ENCODE results near the gene WWOX. TPM values are rescaled to one million over a fixed set of nuclear protein-coding genes. Genes with fewer than 3 reads are reported as not detected.

The WWOX gene
- total RNA-seq, 2 experiments from 2014 or later = 14.3 to 16.5 TPM

DNA sequence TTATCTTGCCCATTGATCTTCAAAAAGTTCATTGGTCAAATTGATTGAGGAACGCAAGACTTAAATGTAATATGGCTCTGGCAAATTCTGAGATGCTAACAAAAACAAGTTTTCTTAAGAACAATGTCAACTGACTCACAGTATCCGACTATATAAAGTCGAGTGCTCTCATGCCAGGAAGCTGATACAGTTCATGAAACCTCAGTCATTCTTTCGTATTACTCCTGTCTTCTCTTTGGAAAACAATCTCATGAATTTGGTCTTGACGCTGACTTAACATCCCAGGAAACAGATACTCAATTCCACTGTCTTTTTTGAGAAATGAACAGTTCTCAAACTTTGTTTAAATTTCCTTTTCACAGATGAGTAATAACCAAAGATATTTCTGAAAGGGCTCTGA lies 796.2 kb downstream of the WWOX start:
- DNase-seq = no peak
- H3K4me3 Mint-ChIP-seq = peak overlapping the region; percentile 34
- no peaks in the 10 kb centered on the region for H3K27me3 Mint-ChIP-seq
- ChIA-PET CTCF (interaction anchor here (0.7 to 2.8 kb wide), 9 partner anchors 70 to 706 kb away, joined by 3 to 12 read pairs (median 3); no protein-coding TSS in a partner anchor), POLR2A (interaction anchor here (0.6 to 13.1 kb wide), 15 partner anchors 59 to 706 kb away, joined by 3 to 232 read pairs (median 4); partner anchors contain the start of gene MAF)
- no peaks in the 10 kb centered on the region for H3K9me3 Mint-ChIP-seq
- H3K27ac Mint-ChIP-seq = peak overlapping the region; percentile 96
- H3K36me3 Mint-ChIP-seq = peaks cover 2% of the 10 kb centered on the region
- H3K4me1 Mint-ChIP-seq (ENCODE audit: low read depth) = peaks cover 88% of the 10 kb centered on the region
- intact Hi-C loops (cut with micrococcal nuclease) = loop anchor here (1.0 to 10.0 kb wide), 6 partner anchors 105 to 949 kb away; no protein-coding TSS in a partner anchor

DNA sequence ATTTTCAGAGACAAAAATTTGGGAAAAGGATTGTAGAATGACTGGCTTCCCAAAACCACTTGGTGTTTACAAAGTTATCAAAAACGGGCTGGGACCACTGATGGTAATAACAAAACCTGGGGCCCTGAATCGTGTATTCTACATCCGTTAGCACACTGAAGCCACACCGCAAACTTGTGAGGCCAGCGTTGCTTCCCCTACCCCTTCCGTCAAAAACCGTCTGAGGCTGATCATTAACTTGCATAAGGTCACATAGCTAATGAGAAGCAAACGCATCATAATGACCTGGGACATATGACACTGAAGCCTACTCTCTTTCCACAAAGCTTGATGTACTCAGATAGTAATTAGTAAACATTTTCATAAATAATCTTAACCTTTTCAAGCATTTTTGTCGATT lies 796.8 kb downstream of the WWOX start:
- Mint-ChIP-seq H3K4me3 (peak overlapping the region; percentile 41), H3K9me3 (no peaks in the 10 kb centered on the region), H3K27me3 (no peaks in the 10 kb centered on the region), H3K4me1 (ENCODE audit: low read depth) (peaks cover 89% of the 10 kb centered on the region), H3K36me3 (peaks cover 2% of the 10 kb centered on the region), H3K27ac (peak overlapping the region; percentile 96)
- CTCF ChIA-PET = interaction anchor here (0.6 to 2.8 kb wide), 7 partner anchors 65 to 706 kb away, joined by 3 to 12 read pairs (median 3); no protein-coding TSS in a partner anchor
- peak; percentile 75 for DNase-seq
- POLR2A ChIA-PET = interaction anchor here (0.6 to 13.1 kb wide), 18 partner anchors 59 to 705 kb away, joined by 3 to 232 read pairs (median 4); partner anchors contain the start of gene MAF
- intact Hi-C loops (cut with micrococcal nuclease) = loop anchor here (1.0 to 10.0 kb wide), 3 partner anchors 261 to 949 kb away; no protein-coding TSS in a partner anchor

DNA sequence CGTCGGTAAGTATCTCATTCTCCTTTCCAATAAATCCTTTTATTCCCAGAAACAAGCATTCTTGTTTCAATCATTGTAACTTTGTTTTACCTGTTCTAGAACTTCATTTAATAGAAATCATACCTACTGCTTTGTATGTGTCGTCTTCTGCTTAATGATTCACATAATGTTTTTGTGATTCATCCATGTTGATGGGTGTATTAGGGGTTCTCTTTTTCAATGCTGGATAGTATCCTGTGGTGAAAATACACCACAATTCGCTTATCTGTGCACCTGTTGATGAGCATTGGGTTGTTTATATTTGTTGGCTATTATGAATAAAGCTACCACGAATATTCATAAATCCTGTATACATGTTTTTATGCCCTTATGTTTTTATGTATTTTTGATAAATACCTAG lies 797.8 kb downstream of the WWOX start:
- H3K27me3 Mint-ChIP-seq = no peaks in the 10 kb centered on the region
- peaks cover 91% of the 10 kb centered on the region for H3K4me1 Mint-ChIP-seq (ENCODE audit: low read depth)
- DNase-seq = no peak
- peaks cover 3% of the 10 kb centered on the region for H3K36me3 Mint-ChIP-seq
- H3K9me3 Mint-ChIP-seq = no peaks in the 10 kb centered on the region
- ChIA-PET POLR2A (interaction anchor here (0.6 to 13.1 kb wide), 7 partner anchors 65 to 381 kb away, joined by 3 to 232 read pairs (median 4); no protein-coding TSS in a partner anchor), CTCF (interaction anchor here (1.2 to 2.8 kb wide), 2 partner anchors 119 to 121 kb away, joined by 5 to 12 read pairs; no protein-coding TSS in a partner anchor)
- peak overlapping the region; percentile 96 for H3K27ac Mint-ChIP-seq
- intact Hi-C loops (cut with micrococcal nuclease) = loop anchor here (1.0 to 10.0 kb wide), 4 partner anchors 192 to 948 kb away; partner anchors contain the start of gene MAF
- H3K4me3 Mint-ChIP-seq = peak overlapping the region; percentile 21

DNA sequence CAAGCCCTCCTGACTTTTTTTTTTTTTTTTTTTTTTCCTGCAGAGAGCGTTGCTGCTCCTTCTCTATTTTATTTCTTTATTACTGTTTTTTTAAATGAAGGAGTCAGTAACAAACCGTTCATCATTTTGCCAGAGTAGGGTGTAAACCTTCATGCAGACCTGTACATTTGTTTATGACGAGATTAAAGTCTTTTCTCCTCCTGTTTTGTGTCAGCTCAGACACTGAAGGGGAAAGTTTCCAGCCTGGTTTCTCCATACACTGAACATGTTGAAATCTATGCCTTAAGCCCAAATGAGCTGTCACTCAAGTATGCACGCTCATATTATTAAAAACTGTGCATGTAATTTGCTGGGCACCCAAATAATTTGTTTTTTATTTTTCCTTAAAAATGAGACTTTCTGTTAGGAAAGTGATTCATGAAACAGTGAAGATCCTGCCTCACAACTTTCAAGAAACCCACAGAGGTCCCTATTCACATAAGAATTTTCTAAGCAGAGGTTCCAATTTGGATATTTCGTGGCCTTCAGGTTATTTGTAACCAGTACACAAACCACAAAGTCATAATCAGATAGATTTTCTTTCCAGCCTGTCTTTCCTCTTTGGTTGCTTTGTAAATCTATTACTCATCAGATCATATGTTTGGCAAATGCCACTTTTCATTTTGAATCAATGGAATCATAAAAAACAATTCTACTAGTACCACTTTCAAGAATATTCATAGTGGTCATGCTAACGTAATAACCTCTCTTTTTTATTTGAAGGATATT lies 800.8 kb downstream of the WWOX start:
- peak overlapping the region; percentile 96 for H3K27ac Mint-ChIP-seq
- intact Hi-C loops (cut with micrococcal nuclease) = loop anchor here (1.0 to 5.0 kb wide), 8 partner anchors 62 to 416 kb away; no protein-coding TSS in a partner anchor
- H3K27me3 Mint-ChIP-seq = no peaks in the 10 kb centered on the region
- peaks cover 1% of the 10 kb centered on the region for H3K36me3 Mint-ChIP-seq
- peak overlapping the region; percentile 20 for H3K4me3 Mint-ChIP-seq
- H3K4me1 Mint-ChIP-seq (ENCODE audit: low read depth) = peaks cover 76% of the 10 kb centered on the region
- H3K9me3 Mint-ChIP-seq = no peaks in the 10 kb centered on the region
- CTCF ChIA-PET = interaction anchor here (0.6 to 1.9 kb wide), 5 partner anchors 106 to 701 kb away, joined by 3 to 15 read pairs (median 3); no protein-coding TSS in a partner anchor
- DNase-seq = no peak
- POLR2A ChIA-PET = interaction anchor here (0.6 to 13.1 kb wide), 11 partner anchors 12 to 699 kb away, joined by 3 to 232 read pairs (median 4); no protein-coding TSS in a partner anchor

DNA sequence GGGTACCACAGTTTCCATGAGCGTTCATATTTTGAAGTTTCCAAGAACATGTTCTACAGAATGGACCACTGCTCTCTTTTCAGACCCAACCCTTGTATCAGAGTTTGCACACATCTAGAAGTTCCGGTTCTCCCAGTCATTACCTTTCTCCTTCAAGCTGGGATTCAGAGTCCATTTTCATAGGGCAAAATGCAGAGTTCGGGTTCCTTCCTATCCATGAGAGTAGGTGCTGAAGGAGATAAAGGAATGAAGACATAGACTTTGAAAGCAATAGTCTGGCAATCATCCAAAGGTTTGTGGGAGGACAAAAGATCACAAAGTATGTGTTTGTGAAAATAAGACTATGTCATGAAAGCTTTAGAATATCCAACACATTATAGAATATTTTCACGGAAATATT lies 801.5 kb downstream of the WWOX start:
- peak overlapping the region; percentile 96 for H3K27ac Mint-ChIP-seq
- no peak overlapping the region for H3K4me3 Mint-ChIP-seq
- peaks cover 69% of the 10 kb centered on the region for H3K4me1 Mint-ChIP-seq (ENCODE audit: low read depth)
- no peak for DNase-seq
- no peaks in the 10 kb centered on the region for H3K9me3 Mint-ChIP-seq
- intact Hi-C loops (cut with micrococcal nuclease) = loop anchor here (1.0 to 5.0 kb wide), 8 partner anchors 61 to 415 kb away; no protein-coding TSS in a partner anchor
- CTCF ChIA-PET = interaction anchor here (1.6 kb wide), 1 partner anchor 195 kb away, joined by 3 read pairs; no protein-coding TSS in a partner anchor
- peaks cover 1% of the 10 kb centered on the region for H3K36me3 Mint-ChIP-seq
- POLR2A ChIA-PET = interaction anchor here (0.8 to 13.1 kb wide), 3 partner anchors 61 to 700 kb away, joined by 3 to 232 read pairs (median 5); partner anchors contain the start of gene MAF
- no peaks in the 10 kb centered on the region for H3K27me3 Mint-ChIP-seq

DNA sequence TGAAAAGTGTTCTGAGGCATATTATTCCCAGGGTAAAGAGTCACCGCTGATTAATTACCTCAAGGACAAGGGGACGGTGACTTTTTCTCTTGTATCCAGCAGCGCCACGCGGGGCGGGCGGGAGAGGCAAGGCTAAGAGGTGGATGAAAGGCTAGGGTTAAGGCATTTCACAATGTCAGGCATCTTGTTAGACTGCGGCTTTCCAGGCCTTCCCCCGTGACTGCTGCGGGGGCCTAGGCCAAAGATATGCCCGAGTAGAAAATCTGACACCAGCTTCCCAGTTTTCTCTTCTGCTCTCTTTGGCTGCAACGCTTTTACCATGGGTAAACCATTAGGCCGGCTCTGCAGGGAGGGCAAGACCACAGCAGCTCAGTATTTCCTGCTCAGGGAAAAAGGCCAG lies 802.9 kb downstream of the WWOX start:
- Mint-ChIP-seq H3K9me3 (no peaks in the 10 kb centered on the region), H3K36me3 (peaks cover 1% of the 10 kb centered on the region), H3K27ac (peak overlapping the region; percentile 96), H3K4me1 (ENCODE audit: low read depth) (peaks cover 59% of the 10 kb centered on the region), H3K27me3 (no peaks in the 10 kb centered on the region), H3K4me3 (no peak overlapping the region)
- ChIA-PET CTCF (interaction anchor here (0.6 to 1.6 kb wide), 3 partner anchors 23 to 208 kb away, joined by 3 to 4 read pairs (median 3); no protein-coding TSS in a partner anchor), POLR2A (interaction anchor here (13.1 kb wide), 1 partner anchor 124 kb away, joined by 232 read pairs; no protein-coding TSS in a partner anchor)
- intact Hi-C loops (cut with micrococcal nuclease) = loop anchor here (5.0 kb wide), 1 partner anchor 105 kb away; no protein-coding TSS in a partner anchor
- no peak for DNase-seq

DNA sequence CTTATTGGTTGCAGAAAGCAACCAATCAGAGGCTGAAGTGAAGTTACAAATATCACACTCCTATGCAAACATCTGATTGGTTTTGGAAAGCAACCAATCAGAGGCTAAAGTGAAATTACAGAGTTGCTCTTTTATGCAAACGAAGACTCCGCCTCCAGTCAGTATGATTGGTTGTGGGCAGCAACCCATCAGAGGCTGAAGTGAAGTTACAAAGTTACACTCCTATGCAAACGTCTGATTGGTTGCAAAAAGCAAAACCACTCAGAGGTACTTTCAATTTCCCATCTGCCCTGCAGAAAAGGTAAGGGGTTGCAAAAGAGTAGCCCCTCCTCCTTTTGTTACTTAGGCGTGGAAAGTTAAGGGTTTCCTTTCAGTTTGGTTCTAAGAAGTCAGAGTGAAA lies 803.8 kb downstream of the WWOX start:
- Mint-ChIP-seq H3K36me3 (peaks cover 1% of the 10 kb centered on the region), H3K27me3 (no peaks in the 10 kb centered on the region), H3K9me3 (no peaks in the 10 kb centered on the region), H3K4me1 (ENCODE audit: low read depth) (peaks cover 51% of the 10 kb centered on the region), H3K4me3 (no peak overlapping the region), H3K27ac (no peak overlapping the region)
- intact Hi-C loops (cut with micrococcal nuclease) = loop anchor here (5.0 kb wide), 1 partner anchor 104 kb away; no protein-coding TSS in a partner anchor
- ChIA-PET POLR2A (interaction anchor here (13.1 kb wide), 1 partner anchor 125 kb away, joined by 232 read pairs; no protein-coding TSS in a partner anchor), CTCF (interaction anchor here (1.2 kb wide), 1 partner anchor 13 kb away, joined by 3 read pairs; no protein-coding TSS in a partner anchor)
- DNase-seq = peak; percentile 49

DNA sequence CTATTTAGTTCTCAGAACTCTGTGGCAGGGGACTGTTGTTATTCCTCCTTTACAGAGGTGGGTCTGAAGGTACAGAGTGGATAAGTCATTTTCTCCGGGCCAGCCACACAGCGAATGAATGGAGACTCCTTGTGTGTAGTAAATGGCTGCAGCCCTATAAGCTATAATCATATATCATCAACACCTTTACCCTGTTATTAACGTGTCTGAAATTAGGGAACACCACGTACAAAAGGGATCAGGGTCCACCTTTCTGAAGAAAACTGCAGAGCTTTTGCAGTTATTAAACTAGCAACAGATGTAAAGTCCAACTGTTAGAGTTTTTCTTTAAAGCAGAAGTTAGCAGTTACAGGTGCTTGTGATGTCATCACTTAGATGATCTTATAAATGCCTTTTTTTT lies 804.4 kb downstream of the WWOX start:
- Mint-ChIP-seq H3K36me3 (peaks cover 1% of the 10 kb centered on the region), H3K9me3 (no peaks in the 10 kb centered on the region), H3K4me3 (no peak overlapping the region), H3K27me3 (no peaks in the 10 kb centered on the region), H3K27ac (no peak overlapping the region), H3K4me1 (ENCODE audit: low read depth) (peaks cover 52% of the 10 kb centered on the region)
- ChIA-PET CTCF (interaction anchor here (1.2 kb wide), 1 partner anchor 13 kb away, joined by 3 read pairs; no protein-coding TSS in a partner anchor), POLR2A (no interaction called here)
- intact Hi-C loops (cut with micrococcal nuclease) = loop anchor here (5.0 kb wide), 1 partner anchor 103 kb away; no protein-coding TSS in a partner anchor
- DNase-seq = no peak

DNA sequence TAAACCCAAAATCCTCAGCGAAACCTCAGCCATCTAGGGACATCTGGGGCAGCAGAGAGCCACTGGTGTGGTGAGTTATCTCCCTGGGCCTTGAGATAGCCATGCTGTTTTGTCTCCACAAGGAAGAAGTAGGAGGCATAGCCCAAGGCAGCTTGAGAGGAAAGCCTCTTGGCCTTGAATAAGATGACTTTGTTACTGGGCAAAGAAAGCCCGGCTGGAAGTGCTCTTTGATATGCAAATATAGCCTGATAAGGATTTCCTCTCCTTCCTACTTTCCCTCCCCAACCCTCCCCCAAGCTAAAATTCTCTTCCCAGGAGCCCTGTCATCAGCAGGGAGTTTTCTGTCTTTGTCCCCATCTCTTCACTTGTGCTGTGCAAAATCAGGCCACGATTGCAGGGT lies 806.7 kb downstream of the WWOX start:
- Mint-ChIP-seq H3K9me3 (peaks cover 13% of the 10 kb centered on the region), H3K36me3 (peaks cover 10% of the 10 kb centered on the region), H3K27ac (no peak overlapping the region), H3K4me1 (ENCODE audit: low read depth) (peaks cover 29% of the 10 kb centered on the region), H3K27me3 (no peaks in the 10 kb centered on the region), H3K4me3 (no peak overlapping the region)
- no peak for DNase-seq
- CTCF ChIA-PET = no interaction called here
- intact Hi-C loops (cut with micrococcal nuclease) = no loop called here
- POLR2A ChIA-PET = no interaction called here

DNA sequence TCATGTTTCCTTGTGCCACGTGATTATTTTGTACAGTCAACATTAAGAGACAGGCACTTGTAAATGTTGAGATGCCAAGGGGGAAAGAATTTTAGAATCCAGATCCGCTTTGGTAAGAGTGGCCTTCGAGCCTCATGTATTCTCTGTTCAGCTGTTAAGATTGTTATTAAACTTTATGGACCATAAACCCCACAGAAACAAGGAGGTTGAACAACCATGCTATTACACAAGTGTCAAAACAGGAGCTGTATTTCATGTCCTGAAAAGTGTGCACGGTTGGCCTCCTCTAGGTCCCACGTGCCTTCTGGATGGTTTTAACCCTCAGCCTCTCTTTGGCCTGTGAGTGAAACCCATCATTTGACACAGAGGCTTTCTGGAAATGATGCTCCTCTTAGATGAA lies 809.8 kb downstream of the WWOX start:
- POLR2A ChIA-PET = no interaction called here
- H3K9me3 Mint-ChIP-seq = peaks cover 13% of the 10 kb centered on the region
- intact Hi-C loops (cut with micrococcal nuclease) = no loop called here

DNA sequence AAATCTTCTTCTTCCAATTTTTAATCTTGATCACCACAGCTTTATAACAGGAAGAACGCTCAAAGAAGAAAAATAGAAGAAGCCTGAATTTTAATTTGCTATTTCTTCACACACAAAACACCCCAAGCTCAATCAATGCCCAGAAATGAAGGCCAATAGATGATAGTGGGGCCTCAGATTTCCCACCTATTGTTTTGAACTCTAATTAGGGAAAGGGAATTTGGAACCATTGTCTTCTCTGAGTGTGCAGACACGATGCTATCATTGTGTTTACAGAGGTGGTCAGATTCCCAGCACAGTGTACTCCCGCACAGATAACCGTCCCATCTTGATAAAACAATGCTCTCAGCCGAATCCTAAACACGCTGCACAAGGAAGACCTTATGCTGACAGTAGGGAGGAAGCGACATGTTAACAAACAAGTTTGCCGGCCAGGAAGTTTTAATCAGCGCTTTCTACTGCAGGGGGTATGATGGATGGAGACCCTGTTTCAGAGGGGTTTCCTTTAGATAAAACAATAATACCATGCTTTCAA lies 816.4 kb downstream of the WWOX start:
- Mint-ChIP-seq H3K36me3 (peaks cover 16% of the 10 kb centered on the region), H3K4me3 (no peak overlapping the region), H3K9me3 (peaks cover 11% of the 10 kb centered on the region), H3K4me1 (ENCODE audit: low read depth) (peaks cover 32% of the 10 kb centered on the region), H3K27me3 (peaks cover 2% of the 10 kb centered on the region), H3K27ac (no peak overlapping the region)
- DNase-seq = no peak
- ChIA-PET POLR2A (interaction anchor here (2.6 kb wide), 1 partner anchor 138 kb away, joined by 7 read pairs; no protein-coding TSS in a partner anchor), CTCF (no interaction called here)
- intact Hi-C loops (cut with micrococcal nuclease) = no loop called here

More for the DNA sequence above, 809.8 kb downstream of the WWOX start:
- no peak for DNase-seq
- H3K27me3 Mint-ChIP-seq = no peaks in the 10 kb centered on the region
- H3K4me3 Mint-ChIP-seq = no peak overlapping the region
- CTCF ChIA-PET = no interaction called here
- peaks cover 6% of the 10 kb centered on the region for H3K4me1 Mint-ChIP-seq (ENCODE audit: low read depth)
- H3K36me3 Mint-ChIP-seq = peaks cover 12% of the 10 kb centered on the region
- no peak overlapping the region for H3K27ac Mint-ChIP-seq
